ENCODE measurements around the gene CROCC.
A peak's percentile ranks its signal among the peaks of the same experiment; 100 is the strongest.
"Not testable (repeated sequence)": the region's sequence is repeated elsewhere in the genome, so short reads cannot be mapped to it uniquely, and the experiment has no call there.

The CROCC gene

GRCh38 chr1:16921391-16922185 is at the start of gene CROCC:
Gene CROCC (plus strand): TSS chr1:16921931. CDS start chr1:16922019, 88 bp downstream.
- DNase-seq = peak in 4 of 6 experiments; percentile 10 to 51 (median 26)

- DNase-seq = peak in 5 of 6 experiments; percentile 16 to 44 (median 27)
Measured at GRCh38 chr1:16872152-16873075, 49.3 kb upstream of the CROCC start.

GRCh38 chr1:16873076-16873879 is 48.5 kb upstream of the CROCC start:
- DNase-seq = peak in 5 of 6 experiments; percentile 22 to 42 (median 33)

GRCh38 chr1:16874968-16875765 is 46.6 kb upstream of the CROCC start:
- not testable (repeated sequence) for DNase-seq

GRCh38 chr1:16881742-16882141 is 40.0 kb upstream of the CROCC start:
- not testable (repeated sequence) for DNase-seq

- no peak for DNase-seq
Measured at GRCh38 chr1:16882986-16883385, 38.7 kb upstream of the CROCC start.

- not testable (repeated sequence) for DNase-seq
Measured at GRCh38 chr1:16884487-16884886, 37.2 kb upstream of the CROCC start.

- no peak for DNase-seq
Measured at GRCh38 chr1:16886860-16887605, 34.7 kb upstream of the CROCC start.

GRCh38 chr1:16888860-16889816 is 32.6 kb upstream of the CROCC start:
- peak; percentile 30 to 77 (median 54) for DNase-seq

GRCh38 chr1:16890539-16891021 is 31.2 kb upstream of the CROCC start:
- DNase-seq = not testable (repeated sequence)

- DNase-seq = not testable (repeated sequence)
Measured at GRCh38 chr1:16891057-16891456, 30.7 kb upstream of the CROCC start.

GRCh38 chr1:16892978-16893525 is 28.7 kb upstream of the CROCC start:
- DNase-seq = not testable (repeated sequence)

- not testable (repeated sequence) for DNase-seq
Measured at GRCh38 chr1:16893796-16894195, 27.9 kb upstream of the CROCC start.

- DNase-seq = not testable (repeated sequence)
Measured at GRCh38 chr1:16894338-16894737, 27.4 kb upstream of the CROCC start.

GRCh38 chr1:16895233-16895597 is 26.5 kb upstream of the CROCC start:
- not testable (repeated sequence) for DNase-seq

- peak; percentile 56 to 88 (median 84) for DNase-seq
Measured at GRCh38 chr1:16895598-16896315, 26.0 kb upstream of the CROCC start, which contains the start of gene RNU1-2. Gene RNU1-2 (plus strand): TSS chr1:16895980.

- peak; percentile 43 to 81 (median 48) for DNase-seq
Measured at GRCh38 chr1:16896316-16897055, 25.2 kb upstream of the CROCC start.

GRCh38 chr1:16897653-16898052 is 24.1 kb upstream of the CROCC start:
- DNase-seq = not testable (repeated sequence)
